H1 (cell line): Measurements from ENCODE around the gene RREB1. TPM values are rescaled to one million over a fixed set of nuclear protein-coding genes. Genes with fewer than 3 reads are reported as not detected.

ENCODE experiments used
- CTCF ChIA-PET: fragments of 300-600 bp; sonication (Branson Sonifier 250); formaldehyde crosslinking; loops from one replicate; lab custom pipeline; 2021; ENCODE audit not compliant: partially characterized antibody; lab: Charles Lee
- POLR2A ChIA-PET: fragments of 300-600 bp; sonication (Branson Sonifier 250); formaldehyde crosslinking; loops from one replicate; lab custom pipeline; 2021; ENCODE audit warnings: inconsistent platforms; ENCODE audit not compliant: partially characterized antibody; lab: Charles Lee
- DNase-seq, 2 experiments: peaks; one replicate each; pipeline versions ENCODE4 v3.0.0 to v3.0.0-alpha.2; 2010 to 2022; ENCODE audit warnings: low spot score in 2 of 2, low read depth in 1 of 2, mixed read lengths in 1 of 2
- FAIRE-seq: peaks from 2 replicates; lab custom pipeline; 2011; peaks lifted over from hg19 to GRCh38; lab: Jason Lieb, UNC
- H2AFZ ChIP-seq: 2 replicates; pipeline ENCODE4 v1.8.1; 2012; ENCODE audit warnings: low read length, inconsistent platforms
- H2AK5ac ChIP-seq: 2 replicates; pipeline ENCODE4 v1.6.1; 2013; ENCODE audit warnings: low read depth, low read length
- H2BK120ac ChIP-seq: replicated peaks from 2 replicates; pipeline ENCODE3; 2013; ENCODE audit warnings: low read depth, low read length, inconsistent platforms
- H2BK12ac ChIP-seq: 2 replicates; pipeline ENCODE4 v1.6.1; 2013; ENCODE audit warnings: low read depth, low read length
- H2BK15ac ChIP-seq: 2 replicates; pipeline ENCODE4 v1.6.1; 2013; ENCODE audit warnings: low read length
- H2BK20ac ChIP-seq: 2 replicates; pipeline ENCODE4 v1.6.1; 2013; ENCODE audit warnings: low read length
- H2BK5ac ChIP-seq: 2 replicates; pipeline ENCODE4 v1.6.1; 2013; ENCODE audit warnings: low read depth, low read length
- H3K14ac ChIP-seq: 2 replicates; pipeline ENCODE4 v1.6.1; 2013; ENCODE audit warnings: inconsistent platforms; ENCODE audit not compliant: insufficient read length
- H3K18ac ChIP-seq: 2 replicates; pipeline ENCODE4 v1.6.1; 2013; ENCODE audit warnings: low read length; ENCODE audit errors: extremely low read depth
- H3K23ac ChIP-seq: 2 replicates; pipeline ENCODE4 v1.6.1; 2013; ENCODE audit warnings: inconsistent platforms; ENCODE audit not compliant: insufficient read length
- H3K23me2 ChIP-seq: 2 replicates; pipeline ENCODE4 v1.6.1; 2013; ENCODE audit warnings: low read depth, low read length
- H3K27ac ChIP-seq: 2 replicates; pipeline ENCODE4 v1.6.1; 2011; ENCODE audit warnings: low read depth, low read length, inconsistent platforms
- H3K27me3 ChIP-seq, 4 experiments: replicated peaks in 1 of 4; 1 replicate in 1 of 4; 2 replicates in 3 of 4; pipeline versions ENCODE4 v1.6.1 to v1.8.1; 2011 to 2013; ENCODE audit warnings: low read length in 3 of 4, mild to moderate bottlenecking in 3 of 4, inconsistent platforms in 2 of 4, mixed read lengths in 2 of 4, moderate library complexity in 1 of 4; ENCODE audit not compliant: control insufficient read depth in 3 of 4, insufficient read depth in 3 of 4; ENCODE audit errors: extremely low read depth in 1 of 4
- H3K36me3 ChIP-seq, 4 experiments: 2 replicates each; pipeline versions ENCODE4 v1.6.1 to v1.8.1; 2011 to 2013; ENCODE audit warnings: mild to moderate bottlenecking in 4 of 4, low read length in 3 of 4, moderate library complexity in 2 of 4, control low read depth in 1 of 4, inconsistent platforms in 1 of 4; ENCODE audit not compliant: insufficient read depth in 4 of 4, control insufficient read depth in 2 of 4
- H3K4ac ChIP-seq: replicated peaks from 2 replicates; pipeline ENCODE3; 2013; ENCODE audit warnings: low read length, low read depth, mixed read lengths, inconsistent platforms; ENCODE audit not compliant: insufficient read length
- H3K4me1 ChIP-seq, 4 experiments: replicated peaks in 1 of 4; 1 replicate in 1 of 4; 2 replicates in 3 of 4; pipeline versions ENCODE4 v1.6.1 to v1.8.1; 2011 to 2013; ENCODE audit warnings: low read length in 3 of 4, inconsistent platforms in 2 of 4, mixed read lengths in 1 of 4; ENCODE audit not compliant: insufficient read depth in 4 of 4, control insufficient read depth in 3 of 4
- H3K4me2 ChIP-seq, 2 experiments: 2 replicates each; pipeline versions ENCODE4 v1.6.1 to v1.8.1; 2011 to 2013; ENCODE audit warnings: low read depth in 2 of 2, low read length in 2 of 2, control low read depth in 1 of 2, inconsistent platforms in 1 of 2, mild to moderate bottlenecking in 1 of 2; ENCODE audit not compliant: insufficient read depth in 1 of 2
- H3K4me3 ChIP-seq, 4 experiments: fragments of 200-600, 300-600 bp in 1 of 4; sonication (generic), shearing (Covaris generic), sonication (Bioruptor Twin) in 1 of 4; 2 replicates each; pipeline versions ENCODE4 v1.5.1 to v1.8.1; 2011 to 2016; ENCODE audit warnings: low read length in 4 of 4, low read depth in 3 of 4, control low read depth in 2 of 4, inconsistent platforms in 2 of 4, mild to moderate bottlenecking in 2 of 4, mixed read lengths in 1 of 4, moderate library complexity in 1 of 4; ENCODE audit not compliant: insufficient read depth in 2 of 4; ENCODE audit errors: extremely low read depth in 1 of 4
- H3K56ac ChIP-seq: replicated peaks from 2 replicates; pipeline ENCODE3; 2013; ENCODE audit warnings: low read depth, mild to moderate bottlenecking, mixed read lengths, low read length, inconsistent platforms; ENCODE audit not compliant: insufficient read length
- H3K79me1 ChIP-seq: 2 replicates; pipeline ENCODE4 v1.6.1; 2013; ENCODE audit warnings: low read depth, low read length, control low read depth
- H3K79me2 ChIP-seq, 2 experiments: 2 replicates each; pipeline versions ENCODE4 v1.6.1 to v1.8.1; 2012 to 2013; ENCODE audit warnings: low read length in 2 of 2, mild to moderate bottlenecking in 2 of 2, inconsistent platforms in 1 of 2; ENCODE audit not compliant: insufficient read depth in 2 of 2, control insufficient read depth in 1 of 2
- H3K9ac ChIP-seq, 4 experiments: replicated peaks in 1 of 4; 1 replicate in 1 of 4; 2 replicates in 3 of 4; pipeline versions ENCODE4 v1.6.1 to v1.8.1; 2011 to 2013; ENCODE audit warnings: low read depth in 3 of 4, low read length in 3 of 4, control low read depth in 2 of 4, mild to moderate bottlenecking in 2 of 4, moderate library complexity in 2 of 4, inconsistent platforms in 1 of 4; ENCODE audit errors: extremely low read depth in 1 of 4
- H3K9me3 ChIP-seq, 2 experiments: 2 replicates each; pipeline versions ENCODE4 v1.6.1 to v1.8.1; 2012 to 2013; ENCODE audit warnings: mild to moderate bottlenecking in 2 of 2, moderate library complexity in 2 of 2, control low read depth in 1 of 2, inconsistent platforms in 1 of 2, low read depth in 1 of 2, low read length in 1 of 2, mixed read lengths in 1 of 2; ENCODE audit not compliant: insufficient read depth in 2 of 2
- H4K20me1 ChIP-seq, 2 experiments: replicated peaks in 1 of 2; 2 replicates each; pipeline versions ENCODE3 to v1.8.1; 2011 to 2013; ENCODE audit warnings: inconsistent platforms in 2 of 2, low read length in 2 of 2, mild to moderate bottlenecking in 1 of 2; ENCODE audit not compliant: insufficient read depth in 2 of 2, control insufficient read depth in 1 of 2
- H4K5ac ChIP-seq: 2 replicates; pipeline ENCODE4 v1.6.1; 2013; ENCODE audit warnings: low read length, low read depth, mixed read lengths, inconsistent platforms; ENCODE audit not compliant: insufficient read length
- H4K8ac ChIP-seq: 2 replicates; pipeline ENCODE4 v1.8.0; 2013; ENCODE audit warnings: mild to moderate bottlenecking, moderate library complexity, low read length, inconsistent platforms; ENCODE audit not compliant: insufficient read depth; ENCODE audit errors: extremely low read depth
- H4K91ac ChIP-seq: replicated peaks from 2 replicates; pipeline ENCODE3; 2013; ENCODE audit warnings: low read length, mixed read lengths, inconsistent platforms; ENCODE audit not compliant: insufficient read length
- BACH1 ChIP-seq: IDR thresholded peaks from 2 replicates; pipeline ENCODE4 v1.6.1; 2012; ENCODE audit warnings: low read length, improper control_type of control experiment
- BRCA1 ChIP-seq: IDR thresholded peaks from 2 replicates; pipeline ENCODE4 v1.6.1; 2012; ENCODE audit warnings: low read depth, low read length, improper control_type of control experiment
- CHD2 ChIP-seq: IDR thresholded peaks from 2 replicates; pipeline ENCODE4 v1.6.1; 2012; ENCODE audit warnings: low read length, improper control_type of control experiment
- EP300 ChIP-seq, 2 experiments: IDR thresholded peaks; 1 replicate in 1 of 2; 2 replicates in 1 of 2; pipeline ENCODE4 v1.6.1; 2011 to 2012; ENCODE audit warnings: low read depth in 2 of 2, low read length in 2 of 2, mild to moderate bottlenecking in 2 of 2, borderline replicate concordance in 1 of 2, inconsistent platforms in 1 of 2, moderate library complexity in 1 of 2
- JUN ChIP-seq: IDR thresholded peaks from 2 replicates; pipeline ENCODE4 v1.6.1; 2011; ENCODE audit warnings: low read depth, mild to moderate bottlenecking, improper control_type of control experiment, low read length
- MAFK ChIP-seq: IDR thresholded peaks from 2 replicates; pipeline ENCODE4 v1.6.1; 2012; ENCODE audit warnings: low read depth, mild to moderate bottlenecking, improper control_type of control experiment, low read length
- NANOG ChIP-seq: IDR thresholded peaks from 2 replicates; pipeline ENCODE4 v1.6.1; 2011; ENCODE audit warnings: low read length, low read depth, mild to moderate bottlenecking, inconsistent platforms; ENCODE audit not compliant: insufficient read depth, poor library complexity, severe bottlenecking
- PHF8 ChIP-seq: fragments of 200-600 bp; sonication (generic); conservative IDR thresholded peaks from 2 replicates; pipeline ENCODE4 v1.7.1; 2012; ENCODE audit warnings: low read depth, mild to moderate bottlenecking, inconsistent platforms, low read length, moderate library complexity
- RFX5 ChIP-seq: IDR thresholded peaks from 2 replicates; pipeline ENCODE4 v1.6.1; 2011; ENCODE audit warnings: low read depth, low read length, improper control_type of control experiment, borderline replicate concordance
- RNF2 ChIP-seq: fragments of 200-900, 300-1000 bp; sonication (generic); IDR thresholded peaks from 2 replicates; pipeline ENCODE4 v1.7.1; 2016; ENCODE audit warnings: borderline replicate concordance, low read depth, mild to moderate bottlenecking, antibody characterized with exemption, low read length; ENCODE audit not compliant: poor library complexity, severe bottlenecking; ENCODE audit errors: missing control alignments
- SIRT6 ChIP-seq: IDR thresholded peaks from one replicate; pipeline ENCODE4 v1.7.1; 2012; ENCODE audit warnings: low read length, inconsistent platforms
- SP4 ChIP-seq: IDR thresholded peaks from 2 replicates; pipeline ENCODE4 v1.6.1; 2012; ENCODE audit warnings: low read length, inconsistent platforms
- TAF1 ChIP-seq: IDR thresholded peaks from 2 replicates; pipeline ENCODE4 v1.6.1; 2011; ENCODE audit warnings: mild to moderate bottlenecking, low read depth, low read length
- WGBS, 2 experiments: shearing (Covaris generic) in 1 of 2; methylation state at CpG; one replicate each; pipeline versions ENCODE4 v1.1.6 to v1.1.7; 2013 to 2015; ENCODE audit warnings: low lambda C conversion rate in 2 of 2, mixed read lengths in 2 of 2, inconsistent platforms in 1 of 2, low coverage in 1 of 2, missing lambda C conversion rate in 1 of 2; ENCODE audit not compliant: insufficient replicate concordance in 2 of 2, insufficient coverage in 1 of 2, insufficient read length in 1 of 2; ENCODE audit errors: extremely low coverage in 1 of 2, missing lambda C conversion rate in 1 of 2; 5-methylcytosine and 5-hydroxymethylcytosine counted together
- polyA plus RNA-seq, 7 experiments: library from polyadenylated mRNA; depleted of rRNA in 3 of 7; stranded (reverse) in 5 of 7; unstranded in 2 of 7; fragments of >200 nt in 5 of 7; fragments of 200-250 nt in 2 of 7; gene quantifications; 1 replicate in 5 of 7; 2 replicates in 1 of 7; 4 replicates in 1 of 7; pipeline versions ENCODE4 v1.2.1 to v1.2.3, GENCODE V29; 2011 to 2013; ENCODE audit warnings: missing spikeins in 2 of 7, mixed read lengths in 2 of 7
- total RNA-seq: library from RNA; stranded (reverse); fragmentation: NEBNext Ultra II Directional; extraction: Animal tissue kit (Norgen Biotek cat#: 25700); gene quantifications from 2 replicates; pipeline ENCODE4 v1.2.1, GENCODE V29; 2021
- TF ChIP-seq, protein P1 (sequence below): IDR thresholded peaks from 2 replicates; pipeline ENCODE4 v1.6.1; 2011; ENCODE audit warnings: low read depth, mild to moderate bottlenecking, low read length; ENCODE audit not compliant: insufficient read depth

RREB1 gene
- total and polyA plus RNA-seq, 2 of the 8 experiments (the other 6 are each of a cell fraction or from before 2014, with no cell fraction given): 3.9 to 34.7 TPM

DNA sequence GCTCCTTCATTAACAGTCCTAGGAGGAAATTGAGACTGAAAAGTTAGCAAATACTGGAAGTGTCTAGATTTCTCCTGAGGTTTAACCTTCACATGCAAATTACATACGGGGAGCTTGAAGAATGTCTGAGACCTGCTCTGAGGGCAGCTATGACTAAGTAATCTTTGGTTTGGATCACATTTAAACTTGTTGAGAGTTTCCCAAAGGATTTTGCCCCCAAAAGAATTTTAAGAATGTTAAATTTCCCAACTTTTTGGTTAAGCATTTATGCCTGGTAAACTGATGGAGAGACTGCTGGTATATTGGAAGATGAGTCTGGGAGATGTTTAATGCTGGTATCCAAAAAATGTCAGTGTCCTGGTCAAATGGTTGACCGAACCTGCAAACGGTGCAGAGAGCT, 97.0 kb downstream of the RREB1 start:
- FAIRE-seq (no peak), DNase-seq (no peak)
- Histone ChIP-seq H3K4me3 (no peak overlapping the region), H2BK5ac (no peak overlapping the region), H3K4me1 (no peaks in the 10 kb centered on the region; a peak in 1 of 7 replicates), H3K79me2 (no peaks in the 10 kb centered on the region), H3K27me3 (no peaks in the 10 kb centered on the region), H3K14ac (no peak overlapping the region), H3K36me3 (peaks cover 0 to 3% (median 0%) of the 10 kb centered on the region in 4 experiments; a peak in 1 of 8 replicates), H3K23me2 (no peaks in the 10 kb centered on the region), H4K5ac (no peak overlapping the region), H2BK120ac (no peak overlapping the region), H3K18ac (no peak overlapping the region), H3K9ac (no peak overlapping the region), H2BK20ac (no peak overlapping the region), H4K8ac (no peak overlapping the region), H2AFZ (no peak overlapping the region), H3K23ac (no peak overlapping the region), H3K4me2 (no peak overlapping the region), H3K79me1 (no peaks in the 10 kb centered on the region), H3K4ac (no peak overlapping the region), H3K56ac (no peak overlapping the region), H3K27ac (no peak overlapping the region), H2BK12ac (no peak overlapping the region), H3K9me3 (no peaks in the 10 kb centered on the region), H4K91ac (no peak overlapping the region), H4K20me1 (peaks cover 0 to 6% of the 10 kb centered on the region in 2 experiments), H2BK15ac (no peak overlapping the region), H2AK5ac (no peak overlapping the region)
- ChIA-PET CTCF (interaction anchor here (0.6 to 1.3 kb wide), 2 partner anchors 15 to 23 kb away, joined by 3 to 5 read pairs; no protein-coding TSS in a partner anchor), POLR2A (interaction anchor here (0.6 to 1.0 kb wide), 2 partner anchors 10 to 306 kb away, joined by 3 read pairs; no protein-coding TSS in a partner anchor)
- 96% methylated on average over 3 of the region's 3 CpGs; no CpG with 5 or more reads in 1 of the 2 experiments for WGBS, 2 experiments
- TF ChIP-seq BRCA1 (no peak), EP300 (IDR thresholded peaks at IDR 0.05; ENCODE audit: borderline replicate concordance in 1 of 2, low read depth in 2 of 2, low read length in 2 of 2) (no peak), SP4 (no peak), PHF8 (no peak), CHD2 (no peak), BACH1 (no peak), MAFK (no peak), RFX5 (no peak), NANOG (no peak), TAF1 (no peak), SIRT6 (no peak), RNF2 (no peak), JUN (no peak)
- TF ChIP-seq, protein P1, sequence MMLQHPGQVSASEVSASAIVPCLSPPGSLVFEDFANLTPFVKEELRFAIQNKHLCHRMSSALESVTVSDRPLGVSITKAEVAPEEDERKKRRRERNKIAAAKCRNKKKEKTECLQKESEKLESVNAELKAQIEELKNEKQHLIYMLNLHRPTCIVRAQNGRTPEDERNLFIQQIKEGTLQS: no peak
